Fibroblast of lung (primary cell): Measurements from ENCODE around the gene FMN1. TPM values are rescaled to one million over a fixed set of nuclear protein-coding genes. Genes with fewer than 3 reads are reported as not detected.

Experiments
- DNase-seq, 2 donors: peaks; one replicate each; pipeline versions ENCODE4 v3.0.0 to v3.0.0-alpha.2; 2010; ENCODE audit warnings: low read depth in 2 of 2
- H2AFZ ChIP-seq: 2 replicates; pipeline ENCODE4 v1.5.1; 2012; ENCODE audit warnings: low read length, control low read depth, inconsistent platforms
- H3K27ac ChIP-seq: 2 replicates; pipeline ENCODE4 v1.5.1; 2011; ENCODE audit warnings: low read length, control low read depth; ENCODE audit not compliant: insufficient read depth
- H3K27me3 ChIP-seq: 2 replicates; pipeline ENCODE4 v1.5.1; 2011; ENCODE audit warnings: mild to moderate bottlenecking, low read length; ENCODE audit not compliant: control insufficient read depth, insufficient read depth
- H3K36me3 ChIP-seq: 2 replicates; pipeline ENCODE4 v1.5.1; 2011; ENCODE audit warnings: low read length; ENCODE audit not compliant: control insufficient read depth, insufficient read depth
- H3K4me1 ChIP-seq: 2 replicates; pipeline ENCODE4 v1.5.1; 2011; ENCODE audit warnings: low read length; ENCODE audit not compliant: control insufficient read depth, insufficient read depth; ENCODE audit errors: extremely low read depth
- H3K4me2 ChIP-seq: 2 replicates; pipeline ENCODE4 v1.5.1; 2011; ENCODE audit warnings: low read length, control low read depth; ENCODE audit not compliant: insufficient read depth; ENCODE audit errors: extremely low read depth
- H3K4me3 ChIP-seq, 4 experiments: fragments of 200-600 bp in 1 of 4; sonication (generic) in 1 of 4; replicated peaks in 1 of 4; 2 replicates each; pipeline ENCODE4 v1.5.1; 2011 to 2016; ENCODE audit warnings: low read length in 4 of 4, low read depth in 3 of 4, mild to moderate bottlenecking in 3 of 4, control low read depth in 2 of 4, inconsistent platforms in 1 of 4, mixed read lengths in 1 of 4; ENCODE audit not compliant: insufficient read depth in 1 of 4; ENCODE audit errors: control extremely low read depth in 1 of 4
- H3K79me2 ChIP-seq: 2 replicates; pipeline ENCODE4 v1.5.1; 2012; ENCODE audit warnings: mild to moderate bottlenecking, low read length, inconsistent platforms; ENCODE audit not compliant: control insufficient read depth, insufficient read depth
- H3K9ac ChIP-seq: 2 replicates; pipeline ENCODE4 v1.5.1; 2011; ENCODE audit warnings: mild to moderate bottlenecking, low read length, control low read depth; ENCODE audit not compliant: insufficient read depth
- H3K9me3 ChIP-seq: 2 replicates; pipeline ENCODE4 v1.5.1; 2012; ENCODE audit warnings: low read depth, low read length; ENCODE audit not compliant: control insufficient read depth, insufficient read depth
- H4K20me1 ChIP-seq: 2 replicates; pipeline ENCODE4 v1.5.1; 2011; ENCODE audit warnings: low read length; ENCODE audit not compliant: control insufficient read depth, insufficient read depth; ENCODE audit errors: extremely low read depth
- CTCF ChIP-seq, 2 donors: IDR thresholded peaks in 1 of 2; conservative IDR thresholded peaks in 1 of 2; 1 replicate in 1 of 2; 2 replicates in 1 of 2; pipeline ENCODE4 v1.5.1; 2011 to 2012; ENCODE audit warnings: low read length in 2 of 2, control low read depth in 1 of 2, inconsistent platforms in 1 of 2, low read depth in 1 of 2, mild to moderate bottlenecking in 1 of 2
- EZH2 ChIP-seq: IDR thresholded peaks from 2 replicates; pipeline ENCODE4 v1.5.1; 2012; ENCODE audit warnings: low read length, control low read depth, mild to moderate bottlenecking; ENCODE audit errors: missing control alignments
- polyA plus RNA-seq, 2 donors: library from polyadenylated mRNA; depleted of rRNA in 1 of 2; stranded (reverse) in 1 of 2; unstranded in 1 of 2; fragments of >200 nt; gene quantifications; 2 replicates each; pipeline ENCODE4 v1.2.1, GENCODE V29; 2011 to 2012; ENCODE audit warnings: missing spikeins in 1 of 2
- total RNA-seq: library from RNA; depleted of rRNA; stranded (reverse); fragments of >200 nt; gene quantifications from 2 replicates; pipeline ENCODE4 v1.2.1, GENCODE V29; 2014

Gene FMN1
- total and polyA plus RNA-seq, 2 donors (not counting 1 experiment from before 2014, with no cell fraction given): 7.5 to 43.8 TPM

DNA sequence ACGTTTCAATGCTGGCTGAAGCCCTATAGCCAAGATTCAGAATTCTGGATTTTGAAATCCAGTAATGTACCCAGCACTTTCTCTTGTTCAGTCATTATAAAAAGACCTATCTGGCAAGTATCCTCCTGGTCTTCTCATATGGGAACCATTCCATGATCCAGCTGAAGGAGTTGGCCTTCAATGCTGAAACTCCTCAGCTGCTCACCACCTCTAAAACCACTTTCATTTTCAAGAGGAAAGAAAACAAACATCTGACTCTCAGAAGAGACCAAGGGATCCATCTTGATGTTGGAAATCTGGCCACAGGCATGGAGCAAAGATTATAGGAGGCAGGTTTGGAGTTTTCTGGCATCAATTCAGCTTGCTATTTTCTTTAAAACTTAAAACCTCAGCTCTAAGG is 235.4 kb downstream of the FMN1 start:
- H3K4me2 ChIP-seq: peak overlapping the region; percentile 75
- peaks cover 7% of the 10 kb centered on the region for H3K4me1 ChIP-seq
- DNase-seq: peak; percentile 87 to 93
- peak overlapping the region in 1 of 4 experiments; percentile 13 for H3K4me3 ChIP-seq
- H3K79me2 ChIP-seq: peaks cover 20% of the 10 kb centered on the region
- no peaks in the 10 kb centered on the region for H4K20me1 ChIP-seq
- no peaks in the 10 kb centered on the region for H3K9me3 ChIP-seq
- H3K27me3 ChIP-seq: no peaks in the 10 kb centered on the region
- H3K27ac ChIP-seq: no peak overlapping the region
- H3K36me3 ChIP-seq: no peaks in the 10 kb centered on the region
- no peak for TF ChIP-seq CTCF (conservative IDR thresholded peaks at IDR 0.05 in 1 of 2, IDR thresholded peaks at IDR 0.05 in 1 of 2; ENCODE audit: low read depth in 1 of 2, low read length in 2 of 2)
- no peak for TF ChIP-seq EZH2
- H3K9ac ChIP-seq: no peak overlapping the region
- peak overlapping the region; percentile 29 for H2AFZ ChIP-seq

- no peak overlapping the region for H3K4me3 ChIP-seq
These were observed 237.3 kb downstream of the FMN1 start for GRCh38 chr15:32957219-32957618.

GRCh38 chr15:32956711-32957110 is 237.8 kb downstream of the FMN1 start:
- no peak overlapping the region for H3K4me2 ChIP-seq
- H2AFZ ChIP-seq: no peak overlapping the region
- H4K20me1 ChIP-seq: no peaks in the 10 kb centered on the region
- TF ChIP-seq CTCF (conservative IDR thresholded peaks at IDR 0.05 in 1 of 2, IDR thresholded peaks at IDR 0.05 in 1 of 2; ENCODE audit: low read depth in 1 of 2, low read length in 2 of 2): no peak
- TF ChIP-seq EZH2: no peak
- peaks cover 27% of the 10 kb centered on the region for H3K79me2 ChIP-seq
- H3K4me1 ChIP-seq: peaks cover 15% of the 10 kb centered on the region
- no peak overlapping the region for H3K4me3 ChIP-seq
- no peaks in the 10 kb centered on the region for H3K27me3 ChIP-seq
- no peak for DNase-seq
- H3K36me3 ChIP-seq: no peaks in the 10 kb centered on the region
- no peaks in the 10 kb centered on the region for H3K9me3 ChIP-seq
- H3K9ac ChIP-seq: no peak overlapping the region
- H3K27ac ChIP-seq: peak overlapping the region; percentile 36

More at GRCh38 chr15:32957219-32957618, 237.3 kb downstream of the FMN1 start:
- H3K4me1 ChIP-seq: peaks cover 15% of the 10 kb centered on the region
- H3K9ac ChIP-seq: no peak overlapping the region
- no peak overlapping the region for H2AFZ ChIP-seq
- TF ChIP-seq CTCF (conservative IDR thresholded peaks at IDR 0.05 in 1 of 2, IDR thresholded peaks at IDR 0.05 in 1 of 2; ENCODE audit: low read depth in 1 of 2, low read length in 2 of 2): no peak
- no peak for TF ChIP-seq EZH2
- no peak overlapping the region for H3K4me2 ChIP-seq
- H3K9me3 ChIP-seq: no peaks in the 10 kb centered on the region
- H3K79me2 ChIP-seq: peaks cover 25% of the 10 kb centered on the region
- H4K20me1 ChIP-seq: no peaks in the 10 kb centered on the region
- no peaks in the 10 kb centered on the region for H3K36me3 ChIP-seq
- no peaks in the 10 kb centered on the region for H3K27me3 ChIP-seq
- H3K27ac ChIP-seq: no peak overlapping the region
- DNase-seq: no peak
